Heart right ventricle (tissue), 16 donors: ENCODE measurements around the gene SYNJ1. TPM values are rescaled to one million over a fixed set of nuclear protein-coding genes. Genes with fewer than 3 reads are reported as not detected.

ENCODE experiments used
- ATAC-seq, 8 donors: fragments of 200-7000 bp; cut with Tn5 transposase; one replicate each; pipeline ENCODE4 v1.9.1; 2020; ENCODE audit warnings: mild to moderate bottlenecking in 8 of 8, moderate library complexity in 8 of 8, moderate number of reproducible peaks in 1 of 8
- DNase-seq, 2 donors: peaks; one replicate each; pipeline ENCODE4 v3.0.0-alpha.2; 2020
- H3K27ac ChIP-seq, 10 donors: fragments of 200-600 bp; sonication (generic) in 2 of 10; one replicate each; pipeline versions ENCODE4 v1.5.0 to v1.8.0; 2020 to 2022; ENCODE audit warnings: mild to moderate bottlenecking in 3 of 10
- H3K27me3 ChIP-seq, 7 donors: fragments of 200-600 bp; one replicate each; pipeline ENCODE4 v1.8.0; 2021 to 2022; ENCODE audit warnings: mild to moderate bottlenecking in 2 of 7
- H3K36me3 ChIP-seq, 9 donors: fragments of 200-600 bp; sonication (generic) in 1 of 9; one replicate each; pipeline versions ENCODE4 v1.5.0 to v1.8.0; 2020 to 2022; ENCODE audit warnings: mild to moderate bottlenecking in 2 of 9
- H3K4me1 ChIP-seq, 9 donors: fragments of 200-600 bp; sonication (generic) in 1 of 9; one replicate each; pipeline versions ENCODE4 v1.5.0 to v1.8.0; 2020 to 2022; ENCODE audit warnings: mild to moderate bottlenecking in 4 of 9
- H3K4me3 ChIP-seq, 10 donors: fragments of 200-600 bp; sonication (generic) in 2 of 10; one replicate each; pipeline versions ENCODE4 v1.5.0 to v1.8.0; 2020 to 2022; ENCODE audit warnings: mild to moderate bottlenecking in 7 of 10, moderate library complexity in 2 of 10
- H3K9me3 ChIP-seq, 11 donors: fragments of 200-600 bp in 10 of 11; sonication (generic) in 2 of 11; one replicate each; pipeline versions ENCODE4 v1.5.0 to v1.8.0; 2013 to 2022; ENCODE audit warnings: mild to moderate bottlenecking in 2 of 11, control low read depth in 1 of 11, moderate library complexity in 1 of 11
- WGBS, 2 donors: extraction: QIAGEN DNeasy Blood & Tissue Kit; methylation state at CpG; one replicate each; pipeline ENCODE4 v1.1.7; 2013; ENCODE audit warnings: inconsistent platforms in 1 of 2; 5-methylcytosine and 5-hydroxymethylcytosine counted together
- intact Hi-C, 10 donors: fragments of 100-400 bp; cut with DNase I; formaldehyde crosslinking; loops; one replicate each; pipeline versions ENCODE4 v1.11.1 to v1.14.2; 2022
- polyA plus RNA-seq, 2 donors: library from polyadenylated mRNA; stranded (reverse); fragments of 200-250 nt; gene quantifications; one replicate each; pipeline ENCODE4 v1.2.3, GENCODE V29; 2013
- total RNA-seq, 10 donors: library from RNA; stranded (reverse); fragmentation: NEBNext Ultra II Directional in 3 of 10; extraction: Animal tissue kit (Norgen Biotek cat#: 25700) in 3 of 10; gene quantifications; one replicate each; pipeline versions ENCODE4 v1.2.1 to v1.2.4, GENCODE V29; 2021 to 2023
- TF ChIP-seq, protein P1 (sequence below), 9 donors: fragments of 200-600 bp; sonication (generic) in 2 of 9; IDR thresholded peaks; one replicate each; pipeline versions ENCODE4 v1.5.0 to v1.8.0; 2021 to 2022; ENCODE audit warnings: antibody characterized with exemption in 9 of 9, mild to moderate bottlenecking in 5 of 9, moderate library complexity in 1 of 9
- donor health status: Arrhythmogenic right ventricular cardiomyopathy.
- donor health status: ischemic (EF 13 %, LVEDD 7.1; RV severe dilation, severe dysfunction).
- donor health status: healthy with polysubstance abuse.
- donor health status: DM: no; HTN: yes; CAD: no.
- donor health status: DM: no; HTN: no; CAD: no.
- donor health status: ischemic (EF 25% LVEDD 6.9; RV normal size, moderate dysfunction).
- donor health status: ischemic (EF 25% LVEDD 5.7; RV mildly dilated, moderate dysfunction).
- donor health status: healthy.
- donor health status: DM: yes; HTN: yes; CAD: no.
- donor health status: Ischemic cardiomyopathy.
- donor health status: ischemic (EF 35%, LVEDD 5.7; RV mildly dilated, moderate dysfunction).
- donor health status: nonischemic (EF 11% LVEDD 7.7; RV severe dilation, severe dysfunction).
- donor health status: DM: yes; HTN: yes; CAD: no.
- donor health status: PGD.
- donor health status: ischemic (EF 29% LVEDD 5.4; RV normal size, mild dysfunction).
- donor health status: nonischemic (EF 23%, LVEDD 6.1; RV moderate dilation, normal function).

The SYNJ1 gene
- total and polyA plus RNA-seq, 12 donors = 5.0 to 15.6 (median 11.8) TPM

DNA sequence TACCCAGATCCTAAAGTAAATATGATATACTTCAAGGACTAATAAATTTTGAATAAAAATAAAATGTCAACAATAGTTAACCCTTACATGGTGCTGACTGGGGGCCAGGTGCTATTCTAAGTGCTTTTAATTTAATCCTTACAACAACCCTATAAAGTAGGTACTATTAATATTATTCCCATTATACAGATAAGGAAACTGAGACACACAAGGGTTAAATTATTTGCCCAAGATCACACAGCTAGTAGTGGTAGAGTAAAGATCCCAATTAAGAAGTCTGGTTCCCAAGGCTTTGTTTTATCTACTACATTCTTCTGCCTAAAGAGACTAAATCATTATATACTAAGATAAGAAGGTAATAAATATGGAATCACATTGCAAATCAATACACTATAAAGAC is 34.2 kb downstream of the SYNJ1 start:
- Histone ChIP-seq H3K4me1 (no peaks in the 10 kb centered on the region), H3K9me3 (no peaks in the 10 kb centered on the region), H3K27me3 (no peaks in the 10 kb centered on the region), H3K27ac (no peak overlapping the region), H3K36me3 (peaks cover 0 to 78% (median 21%) of the 10 kb centered on the region in 9 donors), H3K4me3 (no peak overlapping the region)
- TF ChIP-seq, protein P1, sequence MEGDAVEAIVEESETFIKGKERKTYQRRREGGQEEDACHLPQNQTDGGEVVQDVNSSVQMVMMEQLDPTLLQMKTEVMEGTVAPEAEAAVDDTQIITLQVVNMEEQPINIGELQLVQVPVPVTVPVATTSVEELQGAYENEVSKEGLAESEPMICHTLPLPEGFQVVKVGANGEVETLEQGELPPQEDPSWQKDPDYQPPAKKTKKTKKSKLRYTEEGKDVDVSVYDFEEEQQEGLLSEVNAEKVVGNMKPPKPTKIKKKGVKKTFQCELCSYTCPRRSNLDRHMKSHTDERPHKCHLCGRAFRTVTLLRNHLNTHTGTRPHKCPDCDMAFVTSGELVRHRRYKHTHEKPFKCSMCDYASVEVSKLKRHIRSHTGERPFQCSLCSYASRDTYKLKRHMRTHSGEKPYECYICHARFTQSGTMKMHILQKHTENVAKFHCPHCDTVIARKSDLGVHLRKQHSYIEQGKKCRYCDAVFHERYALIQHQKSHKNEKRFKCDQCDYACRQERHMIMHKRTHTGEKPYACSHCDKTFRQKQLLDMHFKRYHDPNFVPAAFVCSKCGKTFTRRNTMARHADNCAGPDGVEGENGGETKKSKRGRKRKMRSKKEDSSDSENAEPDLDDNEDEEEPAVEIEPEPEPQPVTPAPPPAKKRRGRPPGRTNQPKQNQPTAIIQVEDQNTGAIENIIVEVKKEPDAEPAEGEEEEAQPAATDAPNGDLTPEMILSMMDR (IDR thresholded peaks at IDR 0.05) = no peak
- intact Hi-C loops = no loop called here
- DNase-seq = no peak
- no peak for ATAC-seq

DNA sequence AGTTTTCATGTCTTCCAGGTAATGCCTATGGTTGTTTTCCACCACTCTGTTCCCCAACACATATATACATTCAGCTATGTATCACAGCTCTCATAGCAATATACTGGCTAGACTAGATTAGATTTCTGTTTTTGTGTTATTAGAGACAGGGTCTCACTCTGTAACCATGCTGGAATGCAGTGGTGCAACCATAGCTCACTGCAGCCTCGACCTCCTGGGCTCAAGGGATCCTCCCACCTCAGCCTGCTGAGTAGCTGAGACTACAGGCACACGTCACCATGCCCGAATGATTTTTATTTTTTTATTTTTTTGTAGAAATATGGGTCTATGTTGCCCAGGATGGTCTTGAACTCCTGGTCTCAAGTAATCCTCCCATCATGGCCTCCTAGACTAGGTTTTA is 37.7 kb downstream of the SYNJ1 start:
- TF ChIP-seq, protein P1 (IDR thresholded peaks at IDR 0.05) = no peak
- WGBS, 2 donors = 26 to 50% methylated on average over 3 of the region's 3 CpGs
- Histone ChIP-seq H3K27me3 (no peaks in the 10 kb centered on the region), H3K9me3 (no peaks in the 10 kb centered on the region), H3K36me3 (peaks cover 0 to 95% (median 35%) of the 10 kb centered on the region in 9 donors), H3K27ac (no peak overlapping the region), H3K4me3 (no peak overlapping the region), H3K4me1 (no peaks in the 10 kb centered on the region)
- DNase-seq = no peak
- intact Hi-C loops = no loop called here
- no peak for ATAC-seq

DNA sequence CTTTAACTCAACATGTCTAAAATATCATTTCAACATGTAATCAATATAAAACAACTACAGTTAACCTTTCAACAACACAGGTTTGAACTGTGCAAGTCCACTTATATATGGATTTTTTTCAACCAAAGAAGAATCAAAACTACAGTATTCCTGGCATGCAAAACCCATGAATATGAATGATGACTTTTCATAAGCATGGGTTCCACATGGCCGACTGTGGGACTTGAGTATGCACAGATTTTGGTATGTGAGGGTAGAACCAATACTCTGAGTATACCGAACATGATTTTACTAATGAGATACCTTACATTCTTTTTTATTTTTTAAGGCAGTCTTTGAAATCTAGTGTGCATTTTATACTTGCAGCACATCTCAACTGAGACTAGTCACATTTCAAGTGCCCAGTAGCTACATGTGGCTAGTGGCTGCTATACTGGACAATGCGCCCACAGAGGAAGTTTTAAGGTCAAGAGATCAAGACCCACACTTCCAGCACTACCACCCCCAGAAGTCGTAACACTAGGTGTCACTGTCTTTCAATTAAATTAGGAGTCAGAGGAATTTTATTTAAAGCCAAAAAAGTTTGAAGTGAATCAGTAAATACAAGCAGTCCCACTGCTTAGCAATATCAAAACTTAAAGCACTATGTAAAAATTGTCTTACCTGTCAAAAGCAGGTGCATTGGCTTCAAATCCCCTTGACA is 40.0 kb downstream of the SYNJ1 start:
- intact Hi-C loops = no loop called here
- Histone ChIP-seq H3K27me3 (no peaks in the 10 kb centered on the region), H3K4me3 (no peak overlapping the region), H3K27ac (no peak overlapping the region), H3K36me3 (peaks cover 0 to 91% (median 31%) of the 10 kb centered on the region in 9 donors), H3K4me1 (peaks cover 0 to 5% (median 0%) of the 10 kb centered on the region in 9 donors), H3K9me3 (no peaks in the 10 kb centered on the region)
- 81 to 88% methylated on average over 4 of the region's 4 CpGs for WGBS, 2 donors
- DNase-seq = no peak
- TF ChIP-seq, protein P1 (IDR thresholded peaks at IDR 0.05) = peak in 5 of 9 donors; percentile 16 to 44 (median 21)
- ATAC-seq = no peak

DNA sequence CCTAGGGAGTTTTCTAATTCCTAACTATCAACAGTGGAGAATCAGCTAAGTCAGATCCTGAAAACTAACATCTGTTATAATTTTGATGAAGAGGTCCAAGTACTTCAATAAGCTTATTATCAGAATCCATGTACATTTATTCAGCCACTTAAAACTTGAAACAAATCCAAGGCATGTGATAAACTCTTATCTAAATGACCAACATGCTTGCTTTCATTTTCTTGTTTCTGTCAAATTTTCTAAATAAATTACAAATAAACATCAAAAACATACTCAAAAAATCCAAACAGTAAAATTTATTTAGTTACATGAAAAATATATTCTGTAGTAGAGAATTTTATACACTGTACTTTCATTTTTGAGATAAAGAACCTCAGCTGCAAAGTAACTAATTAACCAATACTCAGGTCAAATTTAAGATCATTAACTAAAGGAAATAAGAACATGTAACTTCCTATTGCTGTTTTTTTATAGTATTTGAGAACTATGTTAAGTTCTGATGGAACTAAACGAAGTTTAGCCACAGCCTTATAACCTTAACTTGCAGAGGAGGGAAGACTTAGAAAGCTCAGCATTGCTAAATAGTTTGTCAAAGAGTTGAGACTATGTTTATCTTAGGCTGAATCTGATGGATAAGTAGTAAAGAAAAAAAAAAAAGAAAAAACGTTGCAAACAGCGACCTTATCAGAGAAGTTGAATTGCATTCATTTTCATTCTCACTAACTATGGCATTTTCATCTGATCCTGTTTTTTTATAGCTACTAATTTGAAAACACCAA is 44.9 kb downstream of the SYNJ1 start:
- no peak overlapping the region for H3K27ac ChIP-seq
- no peak overlapping the region for H3K4me3 ChIP-seq
- H3K9me3 ChIP-seq = no peaks in the 10 kb centered on the region
- DNase-seq (no peak), ATAC-seq (no peak)
- TF ChIP-seq, protein P1 (IDR thresholded peaks at IDR 0.05) = no peak
- peaks cover 0 to 8% (median 0%) of the 10 kb centered on the region in 9 donors for H3K4me1 ChIP-seq
- H3K27me3 ChIP-seq = no peaks in the 10 kb centered on the region
- 46 to 50% methylated on average over 3 of the region's 3 CpGs for WGBS, 2 donors
- peaks cover 0 to 82% (median 14%) of the 10 kb centered on the region in 9 donors for H3K36me3 ChIP-seq
- intact Hi-C loops = no loop called here
